ENCODE data around the gene EMP3.

The EMP3 gene

GRCh38 chr19:48318286-48318987, 6.9 kb upstream of the EMP3 start:
- DNase-seq (ENCODE audit: low read depth), result no peak

GRCh38 chr19:48319647-48320541, 5.5 kb upstream of the EMP3 start:
- peak; percentile 62 for DNase-seq (ENCODE audit: low read depth)

DNA sequence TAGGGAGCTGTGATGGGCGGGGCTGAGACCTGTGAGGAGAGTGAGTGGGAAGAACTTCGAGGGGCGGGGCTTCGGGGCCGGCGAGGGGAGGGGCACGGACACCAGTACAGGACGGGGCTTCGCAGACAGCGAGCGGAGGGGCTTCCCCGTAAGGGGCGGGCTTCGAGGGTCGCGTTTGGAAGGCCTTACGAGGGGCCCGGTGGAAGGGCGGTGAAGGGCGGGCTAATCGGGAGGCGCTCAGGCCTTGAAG, 4.1 kb upstream of the EMP3 start:
- peak; percentile 84 for DNase-seq (ENCODE audit: low read depth)

- DNase-seq (ENCODE audit: low read depth), result peak; percentile 95
Measured at GRCh38 chr19:48321622-48322591, 3.4 kb upstream of the EMP3 start.

GRCh38 chr19:48329167-48329891, 4.0 kb downstream of the EMP3 start:
- no peak for DNase-seq (ENCODE audit: low read depth)

DNA sequence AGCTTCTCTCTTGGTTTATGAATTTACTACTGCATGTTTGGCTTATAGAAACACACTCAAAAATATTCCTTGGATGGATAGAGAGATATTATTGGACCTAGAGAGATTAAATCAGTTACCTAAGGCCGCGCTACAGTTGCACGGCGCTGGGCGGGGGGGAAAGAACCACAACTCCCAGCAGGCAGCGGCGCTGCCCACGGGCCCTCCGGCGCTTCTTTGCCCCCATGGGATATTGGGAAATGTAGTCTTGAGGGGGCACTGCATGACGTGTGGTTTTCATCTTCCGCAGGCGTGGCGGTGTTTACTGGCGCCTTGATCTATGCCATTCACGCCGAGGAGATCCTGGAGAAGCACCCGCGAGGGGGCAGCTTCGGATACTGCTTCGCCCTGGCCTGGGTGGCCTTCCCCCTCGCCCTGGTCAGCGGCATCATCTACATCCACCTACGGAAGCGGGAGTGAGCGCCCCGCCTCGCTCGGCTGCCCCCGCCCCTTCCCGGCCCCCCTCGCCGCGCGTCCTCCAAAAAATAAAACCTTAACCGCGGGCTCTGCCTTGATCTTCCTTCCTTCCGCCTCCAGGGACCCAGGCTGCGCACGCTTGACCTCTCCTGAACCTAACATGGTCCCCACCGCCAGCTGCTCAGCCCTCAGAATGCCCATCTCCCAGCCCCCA, 4.8 kb downstream of the EMP3 start:
- DNase-seq (ENCODE audit: low read depth), result peak; percentile 60

DNA sequence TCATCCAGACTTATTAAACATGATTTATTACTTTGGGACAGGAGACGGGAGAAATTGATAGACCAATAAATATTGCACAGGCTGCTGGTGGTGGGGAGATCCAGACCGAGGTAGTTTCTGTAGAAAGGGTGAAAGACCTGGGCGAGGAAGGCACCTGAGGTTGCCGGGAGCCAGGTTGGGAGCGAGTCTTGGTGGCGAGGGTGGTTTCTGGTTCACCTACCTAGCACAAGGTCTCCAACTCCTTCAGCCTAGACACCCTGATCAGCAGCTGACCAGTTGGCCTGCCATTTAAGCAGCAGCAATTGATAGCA, 7.0 kb downstream of the EMP3 start:
- no peak for DNase-seq (ENCODE audit: low read depth)

GRCh38 chr19:48332662-48333466, 7.5 kb downstream of the EMP3 start:
- peak; percentile 78 for DNase-seq (ENCODE audit: low read depth)

GRCh38 chr19:48333467-48334384, 8.4 kb downstream of the EMP3 start:
- peak; percentile 81 for DNase-seq (ENCODE audit: low read depth)

DNA sequence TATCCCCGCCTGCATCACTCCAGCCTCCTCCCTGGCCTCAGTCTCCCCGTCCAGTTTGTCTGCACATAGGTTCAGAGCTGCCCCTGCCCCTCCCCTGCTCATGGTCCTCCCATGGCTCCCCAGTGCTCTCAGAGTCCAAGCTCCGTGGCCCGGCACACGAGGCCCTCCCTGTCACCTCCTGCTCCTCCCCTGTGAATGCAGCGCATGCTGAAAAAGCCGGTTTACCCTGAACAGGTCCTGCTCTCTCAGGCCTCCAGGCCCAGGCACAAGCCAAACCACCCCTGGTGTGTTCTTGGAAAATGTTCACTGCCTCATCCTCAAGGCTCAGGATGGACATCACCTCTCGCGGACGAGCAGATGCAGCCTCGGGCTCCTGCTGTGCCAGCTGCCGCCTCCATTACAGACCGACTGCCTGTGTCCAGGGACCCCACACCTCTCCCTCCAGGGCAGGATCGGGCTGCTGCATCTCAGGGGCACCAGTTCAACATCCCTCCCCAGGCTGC, 13.0 kb downstream of the EMP3 start:
- no peak for DNase-seq (ENCODE audit: low read depth)

GRCh38 chr19:48338802-48339503, 13.6 kb downstream of the EMP3 start:
- DNase-seq (ENCODE audit: low read depth), result no peak

DNA sequence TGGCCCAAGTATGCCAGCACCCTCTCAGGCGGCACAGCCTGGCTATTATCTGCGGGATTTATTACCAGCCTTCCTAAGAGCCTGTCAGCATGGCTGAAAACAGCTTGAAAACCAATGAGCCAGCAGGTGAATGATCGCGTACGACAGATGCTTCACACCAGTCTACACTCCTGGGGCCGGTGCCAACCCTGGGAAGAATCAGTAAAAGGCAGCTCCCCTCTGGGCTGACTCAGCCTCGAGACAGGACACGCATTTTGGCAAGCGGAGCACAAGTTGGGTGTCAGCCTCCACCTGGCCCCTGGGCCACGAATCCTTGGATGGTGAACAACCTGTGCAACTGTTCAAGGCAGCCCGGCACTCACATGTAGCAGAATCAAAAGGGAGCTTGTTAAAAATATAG, 15.6 kb downstream of the EMP3 start:
- DNase-seq (ENCODE audit: low read depth), result no peak

DNA sequence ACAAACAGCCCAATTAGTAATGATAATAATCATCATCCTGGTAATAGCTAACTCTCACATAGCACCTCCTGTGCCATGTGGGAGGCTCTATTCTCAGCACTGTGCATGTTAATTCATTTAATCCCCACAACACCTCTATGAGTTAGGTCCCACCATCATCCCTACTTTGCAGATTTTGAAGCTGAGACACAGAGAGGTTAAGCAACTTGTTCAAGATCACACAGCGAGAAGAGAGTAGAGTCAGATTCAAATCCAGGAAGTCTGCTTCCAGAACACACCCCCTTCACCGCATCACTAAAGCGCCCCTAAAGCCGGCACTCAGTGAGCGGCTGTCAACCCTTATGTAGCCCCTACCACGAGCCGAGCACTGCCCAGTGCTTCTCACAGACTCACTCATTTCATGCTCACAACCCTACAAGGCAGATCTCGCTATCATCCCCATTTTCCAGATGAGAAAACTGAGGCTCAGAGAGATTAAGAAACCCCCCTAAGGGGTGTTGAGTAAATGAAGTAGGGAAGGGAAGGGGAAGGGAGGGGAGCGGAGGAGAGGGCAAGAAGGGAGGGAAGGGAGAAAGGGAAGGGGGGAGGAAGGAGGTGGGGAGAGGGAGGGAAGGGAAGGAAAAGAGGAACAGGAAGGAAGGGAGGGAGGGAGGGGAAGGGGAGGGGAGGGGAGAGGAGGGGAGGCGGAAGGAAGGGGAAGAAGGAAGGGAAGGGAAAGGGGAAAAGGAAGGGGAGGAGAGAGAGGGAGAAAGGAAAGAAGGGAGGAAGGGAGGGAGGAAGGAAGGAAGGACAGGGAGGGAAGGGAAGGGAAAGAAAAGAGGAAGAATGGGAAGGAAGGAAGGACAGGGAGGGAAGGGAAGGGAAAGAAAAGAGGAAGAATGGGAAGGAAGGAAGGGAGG, 16.4 kb downstream of the EMP3 start:
- no peak for DNase-seq (ENCODE audit: low read depth)

DNA sequence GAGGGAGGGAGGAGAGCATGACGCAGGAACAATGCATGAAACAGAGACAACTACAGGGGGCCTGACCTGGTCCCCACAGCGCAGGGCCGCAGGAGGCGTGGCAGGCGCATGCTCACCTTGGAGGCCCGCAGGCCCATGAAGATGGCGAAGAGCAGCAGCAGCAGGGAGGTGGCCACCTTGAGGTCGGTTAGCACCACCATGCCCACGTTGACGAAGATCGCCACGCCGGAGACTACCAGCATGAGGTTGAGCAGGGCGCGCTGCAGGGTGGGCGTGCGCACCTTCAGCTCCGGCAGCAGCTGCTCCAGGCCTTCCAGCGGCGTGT, 17.0 kb downstream of the EMP3 start:
- no peak for DNase-seq (ENCODE audit: low read depth)

DNA sequence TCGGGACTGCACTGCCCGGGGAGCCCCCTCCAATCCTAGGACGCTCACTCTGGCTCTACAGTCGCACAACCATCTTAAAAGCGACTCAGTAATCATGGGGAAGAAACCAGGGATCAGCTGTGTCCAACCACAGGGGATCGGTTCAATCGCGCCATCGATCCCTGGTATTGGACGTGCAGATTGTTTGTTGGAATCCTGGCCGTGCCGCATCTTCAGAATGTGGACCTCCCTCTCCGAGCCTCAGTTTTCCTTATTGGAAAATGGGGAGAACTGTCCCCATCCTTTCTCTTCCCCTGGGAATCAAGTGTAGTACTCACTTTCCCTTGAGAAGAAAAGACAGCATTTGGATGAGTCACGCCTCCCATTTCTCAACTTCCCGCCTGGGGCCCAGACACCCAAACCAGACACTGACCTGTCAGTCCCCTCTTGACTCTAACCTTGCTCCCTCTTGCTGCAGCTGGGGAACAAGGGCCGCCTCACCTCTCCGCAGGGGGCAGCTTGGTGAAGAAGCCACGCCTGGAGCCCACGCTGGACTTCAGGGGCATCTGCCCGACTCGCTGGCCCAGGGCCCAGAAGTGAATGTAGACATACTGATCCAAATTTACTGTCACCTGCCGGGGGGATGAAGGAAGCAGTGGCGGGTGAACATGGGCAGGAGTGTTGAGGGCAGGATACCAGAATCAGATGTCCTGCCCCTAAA, 17.6 kb downstream of the EMP3 start:
- DNase-seq (ENCODE audit: low read depth), result no peak

DNA sequence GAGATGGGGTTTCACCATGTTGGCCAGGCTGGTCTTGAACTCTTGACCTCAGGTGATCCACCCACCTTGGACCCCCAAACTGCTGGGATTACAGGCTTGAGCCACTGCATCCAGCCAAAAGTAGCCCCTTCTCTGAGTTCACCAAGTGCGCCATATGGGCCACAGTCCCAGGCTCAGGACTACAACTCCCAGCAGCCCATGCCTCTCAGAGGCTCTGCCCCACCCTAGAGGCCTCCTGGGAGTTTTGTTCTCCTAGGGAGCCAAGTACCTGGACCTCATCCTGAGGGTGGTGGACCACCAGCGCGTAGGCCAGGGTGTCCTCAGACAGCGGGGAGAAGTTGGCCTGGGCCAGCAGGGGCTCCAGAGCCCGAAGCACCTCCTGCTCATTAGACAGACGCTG, 19.5 kb downstream of the EMP3 start:
- DNase-seq (ENCODE audit: low read depth), result no peak

GRCh38 chr19:48346191-48346590, 20.8 kb downstream of the EMP3 start:
- no peak for DNase-seq (ENCODE audit: low read depth)

Data from stimulated activated CD8-positive, alpha-beta memory T cell treated with anti-CD3 and anti-CD28 coated beads, Interleukin-7, amount 100 ng/mL, for 24 hours (primary cell).